MG63 (cell line): ENCODE results near the gene TMEM9B. TPM values are rescaled to one million over a fixed set of nuclear protein-coding genes. Genes with fewer than 3 reads are reported as not detected.
A peak's percentile ranks its signal among the peaks of the same experiment; 100 is the strongest.
"Not testable (repeated sequence)": the region's sequence is repeated elsewhere in the genome, so short reads cannot be mapped to it uniquely, and the experiment has no call there.

Source experiments
- DNase-seq: peaks from one replicate; pipeline ENCODE4 v3.0.0-alpha.2; 2020
- H3K27me3 ChIP-seq: fragments of 250-450 bp; sonication (Bioruptor Pico); 2 replicates; pipeline ENCODE4 v1.5.1; 2020; ENCODE audit warnings: mild to moderate bottlenecking, moderate library complexity
- H3K36me3 ChIP-seq: fragments of 250-450 bp; sonication (Bioruptor Pico); 2 replicates; pipeline ENCODE4 v1.5.1; 2020; ENCODE audit warnings: mild to moderate bottlenecking, moderate library complexity
- H3K4me3 ChIP-seq: fragments of 250-450 bp; sonication (Bioruptor Pico); 2 replicates; pipeline ENCODE4 v1.5.1; 2020; ENCODE audit warnings: mild to moderate bottlenecking, moderate library complexity
- H3K9me3 ChIP-seq: fragments of 250-450 bp; sonication (Bioruptor Pico); 2 replicates; pipeline ENCODE4 v1.5.1; 2020; ENCODE audit warnings: mild to moderate bottlenecking, moderate library complexity
- total RNA-seq: library from RNA; depleted of rRNA; stranded (reverse); fragments of >200 nt; shearing (Covaris generic); gene quantifications from 2 replicates; pipeline ENCODE4 v1.2.3, GENCODE V29; 2014; ENCODE audit warnings: low replicate concordance; rRNA removed

The TMEM9B gene
- 44.4 and 66.5 TPM in 2 replicates for total RNA-seq

DNA sequence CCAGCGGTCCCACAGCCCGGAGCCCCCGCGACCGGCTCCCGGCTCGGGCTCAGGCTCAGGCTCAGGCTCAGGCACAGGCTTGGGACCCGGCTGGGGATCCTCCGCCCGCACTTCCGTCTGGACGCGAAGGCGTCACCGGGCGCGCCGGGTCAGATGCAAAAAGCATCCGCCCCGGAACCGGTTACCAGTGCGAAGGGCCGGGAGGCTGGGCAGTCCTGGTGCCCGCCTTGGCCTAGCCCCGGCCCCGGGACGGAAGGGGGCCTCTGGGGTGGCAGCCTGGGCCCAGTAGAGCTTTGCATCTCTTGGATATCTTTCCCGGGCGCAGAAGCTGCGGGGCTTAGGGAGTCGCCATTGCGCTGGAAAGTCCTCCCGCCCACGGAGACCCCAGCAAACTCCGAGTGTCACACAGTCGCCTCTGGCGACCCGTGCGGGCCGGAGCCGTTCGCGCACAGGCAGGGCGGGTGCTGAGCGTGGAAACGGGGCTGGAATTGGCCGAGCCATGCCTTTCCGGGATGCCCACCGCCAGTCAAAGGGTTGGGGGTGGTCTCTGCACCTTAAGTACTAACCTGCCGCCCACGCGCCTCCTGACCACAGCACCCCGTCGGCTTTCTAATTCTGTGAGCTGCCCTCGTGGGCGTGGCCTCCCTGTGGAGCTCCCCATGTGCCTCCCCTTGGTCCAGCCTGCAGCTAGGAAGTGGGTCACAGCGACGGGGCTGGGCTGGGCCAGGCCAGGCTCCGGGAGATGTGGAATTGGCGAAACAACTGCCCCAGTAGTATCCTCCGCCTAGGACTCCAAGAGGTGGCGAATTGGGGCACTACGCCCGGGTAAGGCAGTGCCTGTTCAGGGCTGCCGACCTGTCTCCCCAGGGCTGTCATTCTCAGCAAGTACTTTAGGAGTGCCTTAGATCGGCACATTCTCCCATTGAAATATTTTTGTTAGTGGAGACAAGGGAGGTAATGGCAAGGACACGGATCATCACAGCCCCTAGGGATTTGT is at the start of gene TMEM9B:
Gene TMEM9B, minus strand, starts transcription at position 119 of the 997 bp plus-strand sequence. CDS start 129 bp downstream, outside the sequence.
- Histone ChIP-seq H3K9me3 (no peaks in the 10 kb centered on the region), H3K27me3 (no peaks in the 10 kb centered on the region), H3K4me3 (peak within 1 kb of the TSS; percentile 93), H3K36me3 (peaks cover 10% of the 10 kb centered on the region)
- peak; percentile 96 for DNase-seq

DNA sequence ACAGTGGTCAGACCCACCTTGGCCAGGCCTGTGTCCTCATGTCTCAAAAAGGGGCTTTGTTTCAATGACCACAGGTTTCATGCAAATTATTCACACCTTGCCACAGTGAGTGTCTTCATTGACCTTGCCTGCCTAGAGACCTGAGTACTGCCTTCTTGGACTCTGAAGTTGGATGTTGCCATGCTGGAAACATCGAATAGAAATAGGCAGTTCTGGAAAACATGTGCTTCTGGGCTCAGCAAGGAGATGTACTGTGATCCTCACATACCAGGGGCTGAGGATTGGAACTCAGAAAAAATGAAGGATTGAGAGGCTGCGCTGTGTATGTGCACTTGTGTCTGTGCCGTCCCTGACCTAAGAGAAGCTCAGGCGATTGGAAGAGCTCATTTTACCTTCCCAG is 49.1 kb upstream of the TMEM9B start:
- DNase-seq = no peak
- Histone ChIP-seq H3K36me3 (no peaks in the 10 kb centered on the region), H3K9me3 (peaks cover 5% of the 10 kb centered on the region; the same call in 1 of the 2 replicates), H3K27me3 (no peaks in the 10 kb centered on the region), H3K4me3 (no peak overlapping the region)

DNA sequence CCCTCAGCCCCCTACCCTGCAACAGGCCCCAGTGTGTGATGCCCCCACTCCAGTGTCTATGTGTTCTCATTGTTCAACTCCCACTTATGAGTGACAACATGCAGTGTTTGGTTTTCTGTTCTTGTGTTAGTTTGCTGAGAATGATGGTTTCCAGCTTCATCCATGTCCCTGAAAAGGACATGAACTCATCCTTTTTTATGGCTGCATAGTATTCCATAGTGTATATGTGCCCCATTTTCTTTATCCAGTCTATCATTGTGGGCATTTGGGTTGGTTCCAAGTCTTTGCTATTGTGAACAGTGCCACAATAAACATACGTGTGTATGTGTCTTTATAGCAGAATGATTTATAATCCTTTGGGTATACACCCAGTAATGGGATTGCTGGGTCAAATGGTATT is 45.3 kb upstream of the TMEM9B start:
- H3K36me3 ChIP-seq, H3K27me3 ChIP-seq, DNase-seq, H3K9me3 ChIP-seq, H3K4me3 ChIP-seq: not testable (repeated sequence)

- Histone ChIP-seq H3K27me3 (peaks cover 3% of the 10 kb centered on the region; the same call in 1 of the 2 replicates), H3K9me3 (peaks cover 3% of the 10 kb centered on the region; the same call in 1 of the 2 replicates), H3K36me3 (no peaks in the 10 kb centered on the region), H3K4me3 (no peak overlapping the region)
- DNase-seq = no peak
Measured at GRCh38 chr11:9008661-9009060, 44.4 kb upstream of the TMEM9B start.

DNA sequence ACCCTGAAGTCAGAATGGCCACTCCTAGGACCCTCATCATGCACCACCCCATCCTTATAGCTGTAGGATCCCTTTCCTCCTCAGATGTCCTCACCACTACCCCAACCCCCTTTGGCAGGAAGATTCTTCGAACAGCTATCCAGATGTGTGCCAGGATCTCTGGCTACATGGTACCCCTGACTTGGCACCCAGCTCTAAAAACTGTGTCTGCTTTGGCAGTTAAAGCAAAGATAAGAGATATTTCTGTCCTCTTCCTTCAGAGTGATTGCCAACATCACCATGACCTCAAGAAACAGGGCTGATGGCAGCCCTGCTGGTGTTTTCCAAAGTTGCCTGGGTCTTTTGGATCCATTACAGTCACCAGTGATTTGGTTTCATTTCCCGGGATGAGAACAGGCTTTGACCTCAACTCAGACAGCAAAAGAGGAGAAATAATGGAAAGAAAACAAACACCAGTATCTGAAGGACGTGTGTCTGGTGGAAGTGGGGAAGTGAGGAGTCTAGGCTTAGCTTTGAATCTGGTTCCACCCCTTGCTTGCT is 43.8 kb upstream of the TMEM9B start:
- H3K27me3 ChIP-seq = peaks cover 3% of the 10 kb centered on the region; the same call in 1 of the 2 replicates
- no peak overlapping the region for H3K4me3 ChIP-seq
- peaks cover 3% of the 10 kb centered on the region; the same call in 1 of the 2 replicates for H3K9me3 ChIP-seq
- no peak for DNase-seq
- no peaks in the 10 kb centered on the region for H3K36me3 ChIP-seq

DNA sequence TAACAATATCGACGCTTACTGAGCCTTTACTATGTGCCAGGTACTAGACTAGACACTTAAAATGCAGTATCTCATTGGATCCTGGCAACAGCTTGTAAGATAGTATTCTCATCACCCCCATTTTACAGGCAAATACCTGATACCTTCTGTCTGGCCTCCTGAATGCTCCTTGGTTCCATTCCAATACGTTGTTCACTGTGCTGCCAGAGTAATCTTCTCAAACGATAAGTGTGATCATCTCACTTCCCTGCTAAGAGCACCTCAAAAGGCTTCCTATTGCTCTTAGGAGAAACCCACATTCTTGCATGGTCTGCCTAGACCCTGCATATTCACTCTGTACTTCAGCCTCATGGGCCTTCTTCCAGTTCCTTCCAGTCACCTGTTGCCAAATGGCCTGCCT is 40.8 kb upstream of the TMEM9B start:
- DNase-seq = no peak
- peaks cover 3% of the 10 kb centered on the region; the same call in 1 of the 2 replicates for H3K27me3 ChIP-seq
- H3K9me3 ChIP-seq = no peaks in the 10 kb centered on the region; the same call in 1 of the 2 replicates
- H3K36me3 ChIP-seq = no peaks in the 10 kb centered on the region
- no peak overlapping the region for H3K4me3 ChIP-seq

- no peak for DNase-seq
Measured at GRCh38 chr11:9004183-9004926, 40.1 kb upstream of the TMEM9B start.

GRCh38 chr11:9003573-9004182 is 39.4 kb upstream of the TMEM9B start, which contains the start of gene NRIP3:
Gene NRIP3, minus strand, starts transcription at chr11:9004001. Its CDS starts 66 bp downstream, at chr11:9003935.
- H3K36me3 ChIP-seq = no peaks in the 10 kb centered on the region
- H3K4me3 ChIP-seq = peak within 1 kb of the TSS; percentile 51
- H3K27me3 ChIP-seq = peaks cover 3% of the 10 kb centered on the region; the same call in 1 of the 2 replicates
- DNase-seq = peak; percentile 70
- H3K9me3 ChIP-seq = no peaks in the 10 kb centered on the region

More at GRCh38 chr11:9004183-9004926, 40.1 kb upstream of the TMEM9B start:
- H3K27me3 ChIP-seq = peaks cover 3% of the 10 kb centered on the region; the same call in 1 of the 2 replicates
- H3K4me3 ChIP-seq = peak overlapping the region; percentile 51
- H3K36me3 ChIP-seq = no peaks in the 10 kb centered on the region
- H3K9me3 ChIP-seq = no peaks in the 10 kb centered on the region

DNA sequence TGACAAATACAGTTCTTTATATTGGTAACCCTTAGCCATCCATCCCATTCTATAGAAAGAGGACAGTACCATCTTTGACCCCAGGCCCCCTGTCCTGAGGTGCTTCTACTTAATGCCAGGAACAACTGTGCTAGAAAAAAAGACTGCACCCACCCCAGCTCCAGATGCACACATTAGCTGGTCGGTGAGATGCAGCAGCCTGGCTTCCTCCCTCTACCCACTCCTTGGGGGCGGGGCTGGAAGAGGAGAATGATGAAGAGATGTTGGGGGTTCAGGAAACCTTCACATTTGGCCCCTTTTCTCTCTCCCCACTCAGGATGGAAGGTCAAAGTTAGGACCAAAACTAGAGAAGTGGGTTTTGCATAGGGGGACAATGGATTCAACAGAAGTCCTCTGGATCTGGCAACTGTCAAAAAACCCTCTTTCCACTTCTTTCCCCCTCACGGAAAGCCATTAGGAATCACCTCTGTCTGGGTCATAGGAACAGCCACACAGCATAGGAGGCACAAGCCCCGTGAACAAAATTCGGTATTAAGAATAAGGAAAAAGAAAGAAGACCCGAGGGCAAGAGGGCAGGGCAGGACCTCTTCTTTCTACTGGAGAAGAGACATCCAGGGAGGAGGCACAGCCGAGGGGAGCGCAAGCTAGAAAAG is 38.8 kb upstream of the TMEM9B start:
- H3K9me3 ChIP-seq = no peaks in the 10 kb centered on the region
- peaks cover 3% of the 10 kb centered on the region; the same call in 1 of the 2 replicates for H3K27me3 ChIP-seq
- peak overlapping the region; percentile 51 for H3K4me3 ChIP-seq
- no peaks in the 10 kb centered on the region for H3K36me3 ChIP-seq
- DNase-seq = no peak

DNA sequence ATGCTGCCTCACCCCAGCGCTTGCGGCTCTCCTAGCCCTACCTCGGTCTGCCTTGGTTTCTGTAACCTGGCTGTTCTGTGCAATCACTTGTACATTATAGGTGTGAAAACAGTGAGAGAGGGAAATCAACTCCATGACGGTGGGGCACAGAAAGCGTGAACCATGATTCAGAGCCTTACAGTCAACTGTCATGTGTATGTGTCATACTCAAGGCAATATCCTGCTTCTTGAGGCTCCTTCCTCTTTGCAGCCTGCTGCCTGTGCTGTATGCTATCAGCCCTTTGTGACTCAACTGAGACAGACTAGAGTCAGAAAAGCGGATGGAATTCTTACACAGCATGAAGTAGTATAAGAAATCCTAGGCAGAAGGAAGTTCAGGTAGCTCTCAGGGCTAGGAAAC is 37.5 kb upstream of the TMEM9B start:
- no peaks in the 10 kb centered on the region for H3K36me3 ChIP-seq
- H3K9me3 ChIP-seq = no peaks in the 10 kb centered on the region
- DNase-seq = peak; percentile 58
- no peak overlapping the region for H3K4me3 ChIP-seq
- H3K27me3 ChIP-seq = peaks cover 3% of the 10 kb centered on the region; the same call in 1 of the 2 replicates

DNA sequence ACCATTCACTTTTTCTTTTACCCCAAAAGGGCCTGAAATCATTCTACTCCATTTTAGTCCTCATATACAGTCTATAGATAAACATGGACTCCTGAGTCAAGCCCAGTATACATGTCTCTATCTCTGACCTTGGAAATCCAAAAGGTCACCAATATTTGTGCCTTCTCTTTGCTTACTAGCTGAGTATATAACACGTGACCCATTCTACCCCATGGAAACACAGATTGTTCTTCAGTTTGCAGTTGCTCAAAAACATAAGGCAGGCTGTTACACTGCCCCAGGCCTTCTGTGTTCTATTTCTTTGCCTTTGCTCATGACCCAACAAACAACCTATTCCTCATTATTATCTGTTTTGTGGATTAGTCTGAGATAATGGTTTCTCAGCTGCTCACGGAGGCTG is 33.8 kb upstream of the TMEM9B start:
- Histone ChIP-seq H3K36me3 (no peaks in the 10 kb centered on the region), H3K4me3 (no peak overlapping the region), H3K9me3 (no peaks in the 10 kb centered on the region), H3K27me3 (peaks cover 2% of the 10 kb centered on the region; the same call in 1 of the 2 replicates)
- no peak for DNase-seq

DNA sequence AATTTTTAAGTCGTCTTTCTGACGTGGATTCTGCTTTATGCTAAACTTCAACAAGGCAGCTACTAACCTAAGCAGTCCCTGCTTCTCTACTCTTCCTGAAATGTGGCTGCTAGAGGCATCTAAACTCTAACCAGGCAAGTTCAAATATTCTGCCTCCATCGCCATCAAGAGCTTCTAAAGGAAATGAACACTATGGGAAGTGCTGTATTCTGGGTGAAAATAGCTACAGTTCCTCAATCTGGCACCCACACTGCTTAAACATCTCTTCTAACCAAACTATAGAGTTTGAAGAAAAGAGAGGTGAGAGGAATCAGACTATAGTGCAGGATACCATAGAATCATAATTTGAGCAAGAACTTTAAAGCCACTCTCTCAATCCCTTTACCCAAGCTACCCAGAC is 33.2 kb upstream of the TMEM9B start:
- no peaks in the 10 kb centered on the region for H3K9me3 ChIP-seq
- H3K27me3 ChIP-seq = peaks cover 2% of the 10 kb centered on the region; the same call in 1 of the 2 replicates
- no peak for DNase-seq
- no peaks in the 10 kb centered on the region for H3K36me3 ChIP-seq
- no peak overlapping the region for H3K4me3 ChIP-seq

DNA sequence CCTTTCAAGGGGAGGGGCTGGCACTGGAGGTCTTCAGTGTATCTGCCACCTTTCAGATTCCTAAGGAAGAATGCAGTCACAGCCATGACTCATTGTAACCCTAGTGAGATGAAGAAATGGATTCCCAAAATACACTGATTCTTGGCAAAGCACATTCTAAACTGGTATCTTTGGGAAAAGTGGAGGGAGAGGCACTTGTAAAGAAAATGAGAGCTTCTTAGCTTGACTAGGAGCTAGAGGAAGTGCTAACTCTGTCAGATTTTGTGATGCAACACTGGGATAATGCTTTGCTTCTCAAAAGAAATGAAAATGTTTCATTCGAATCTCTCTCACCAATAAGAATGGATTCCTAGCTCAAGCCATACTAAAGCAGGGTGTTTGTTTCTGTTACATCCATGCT is 25.2 kb upstream of the TMEM9B start:
- H3K36me3 ChIP-seq = no peaks in the 10 kb centered on the region
- H3K4me3 ChIP-seq = no peak overlapping the region
- H3K9me3 ChIP-seq = no peaks in the 10 kb centered on the region
- H3K27me3 ChIP-seq = no peaks in the 10 kb centered on the region
- no peak for DNase-seq

DNA sequence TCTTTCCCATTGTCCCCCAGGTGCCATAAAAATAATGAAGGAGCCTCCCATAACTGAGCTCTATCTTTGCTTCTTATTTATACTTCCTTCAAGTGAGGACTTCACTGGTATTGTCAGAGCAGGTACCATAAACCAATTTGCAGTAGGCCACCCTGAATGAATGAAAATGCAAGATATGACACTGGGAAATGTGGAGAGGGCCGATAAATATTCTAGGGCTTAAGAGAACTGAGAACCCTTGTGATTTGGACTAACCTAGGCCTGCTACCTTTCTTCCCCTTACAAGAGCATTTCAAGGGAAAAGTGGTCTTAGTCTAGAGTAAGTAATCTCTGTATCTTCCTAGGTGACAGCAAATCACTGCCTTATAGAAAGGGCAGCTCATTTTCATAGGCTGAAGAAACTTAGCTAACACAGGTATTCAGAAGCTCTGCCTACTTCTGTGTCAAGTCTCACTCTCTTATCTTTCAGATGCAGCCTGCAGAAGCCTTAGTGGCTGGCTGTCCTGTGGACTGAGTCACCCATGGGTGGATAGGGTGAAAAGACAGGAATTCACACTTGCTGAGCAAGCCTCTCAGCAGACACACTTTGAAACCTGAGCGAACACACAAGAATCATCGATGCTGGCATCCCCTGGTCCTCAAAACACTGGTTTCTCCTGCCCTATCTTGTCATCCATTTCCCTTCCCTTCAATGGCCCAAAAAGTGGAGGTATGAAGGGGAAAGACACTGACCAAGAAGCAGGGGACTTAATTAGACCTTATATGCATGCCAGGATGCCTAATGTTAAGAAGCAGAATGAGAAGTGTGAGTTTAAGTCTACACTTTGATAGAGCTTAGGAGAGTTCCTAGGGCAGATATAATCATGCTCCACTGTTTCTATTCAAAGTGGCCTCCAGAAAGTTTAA is 24.3 kb upstream of the TMEM9B start:
- Histone ChIP-seq H3K9me3 (no peaks in the 10 kb centered on the region), H3K4me3 (no peak overlapping the region), H3K27me3 (no peaks in the 10 kb centered on the region), H3K36me3 (no peaks in the 10 kb centered on the region)
- no peak for DNase-seq

GRCh38 chr11:8987446-8987845 is 23.2 kb upstream of the TMEM9B start:
- Histone ChIP-seq H3K36me3 (no peaks in the 10 kb centered on the region), H3K4me3 (no peak overlapping the region), H3K27me3 (no peaks in the 10 kb centered on the region), H3K9me3 (no peaks in the 10 kb centered on the region)
- DNase-seq = no peak
